GM18526 (cell line): ENCODE results near the gene ADAMTSL2.

Source experiments
- POLR2A ChIP-seq: IDR thresholded peaks from 3 replicates; pipeline ENCODE4 v1.6.1; 2011; ENCODE audit not compliant: insufficient read length; ENCODE audit errors: extremely low read depth

Gene ADAMTSL2

DNA sequence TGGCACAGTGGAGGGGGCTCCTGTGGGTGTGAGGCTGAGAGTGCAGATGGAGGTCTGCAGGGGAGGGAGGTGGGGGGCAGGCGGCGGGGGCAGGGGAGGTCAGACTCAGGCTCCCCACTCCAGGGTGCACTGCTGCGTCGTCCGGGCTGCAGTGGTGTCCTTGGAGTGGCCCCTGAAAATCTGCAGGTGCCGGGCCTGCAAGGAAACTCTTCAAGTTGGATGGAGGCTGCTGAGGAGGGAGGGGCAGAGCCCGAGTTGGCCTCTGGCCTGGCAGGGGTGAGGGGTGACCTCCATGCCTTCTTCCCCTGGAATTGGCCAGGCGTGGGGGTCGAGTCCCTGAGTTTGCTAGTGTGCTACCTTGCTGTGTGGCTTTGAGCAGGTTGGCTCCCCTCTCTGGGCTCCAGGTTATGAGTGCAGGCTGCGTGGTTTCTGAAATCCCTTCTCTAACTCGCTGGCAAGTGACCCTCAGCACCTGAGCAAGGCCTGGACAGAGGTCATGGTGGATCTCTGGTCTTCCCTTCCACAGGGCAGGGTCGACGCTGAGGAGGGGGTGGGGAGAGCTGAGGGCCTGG is 888 bp downstream of the ADAMTSL2 start:
- no peak for TF ChIP-seq POLR2A

DNA sequence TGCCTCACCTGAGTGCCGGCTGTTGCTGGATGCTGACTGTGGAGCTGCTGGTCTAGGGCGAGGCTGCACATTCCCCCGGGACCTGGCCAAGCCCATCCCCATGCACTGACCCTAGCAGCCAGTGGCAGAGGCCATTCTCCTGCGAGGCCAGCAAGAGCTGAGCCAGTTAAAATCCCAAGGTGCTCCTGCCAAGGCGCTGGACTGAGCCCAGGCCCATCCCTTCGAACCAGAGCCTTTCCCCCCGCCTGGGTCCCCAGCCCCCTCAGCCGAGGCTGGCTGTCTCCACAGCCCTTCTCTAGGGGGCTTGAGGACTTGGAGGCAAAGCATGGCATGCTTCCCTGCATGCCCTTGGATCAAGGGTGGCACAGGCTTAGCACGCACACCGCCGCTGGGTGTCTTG is 1.6 kb downstream of the ADAMTSL2 start:
- no peak for TF ChIP-seq POLR2A

DNA sequence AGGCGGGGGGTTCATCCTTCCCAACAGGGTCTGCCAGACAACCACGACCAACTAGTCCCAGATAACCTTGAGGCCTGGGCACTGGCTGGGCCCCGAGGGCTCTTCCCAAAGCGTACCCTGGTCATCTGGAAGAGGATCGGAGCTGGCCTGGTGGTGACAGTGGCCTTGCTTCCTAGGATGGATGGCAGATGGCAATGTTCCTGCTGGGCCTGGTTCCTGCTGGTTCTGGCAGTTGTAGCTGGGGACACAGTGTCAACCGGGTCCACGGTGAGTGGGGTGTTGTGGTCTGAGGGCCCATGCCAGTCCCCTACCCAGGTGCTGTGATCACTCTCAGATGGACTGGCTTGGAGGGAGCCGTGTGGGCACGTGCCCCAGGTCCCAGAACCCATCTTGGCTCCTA is 2.0 kb downstream of the ADAMTSL2 start:
- no peak for TF ChIP-seq POLR2A

DNA sequence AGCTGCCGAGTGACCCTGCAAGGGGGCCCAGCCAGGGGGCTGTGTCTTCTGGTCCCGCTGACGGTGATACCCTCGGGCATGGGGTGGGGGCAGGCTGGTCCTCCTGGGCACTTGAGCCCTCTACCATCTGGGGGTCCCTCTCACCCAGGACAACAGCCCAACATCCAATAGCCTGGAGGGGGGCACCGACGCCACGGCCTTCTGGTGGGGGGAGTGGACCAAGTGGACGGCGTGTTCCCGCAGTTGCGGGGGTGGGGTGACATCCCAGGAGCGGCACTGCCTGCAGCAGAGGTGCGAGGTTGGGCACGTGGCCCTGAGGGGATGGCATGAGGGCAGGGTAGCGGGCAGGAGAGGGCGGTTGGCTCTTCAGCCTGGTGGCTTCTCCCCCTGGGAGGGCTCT is 2.8 kb downstream of the ADAMTSL2 start:
- TF ChIP-seq POLR2A: no peak

DNA sequence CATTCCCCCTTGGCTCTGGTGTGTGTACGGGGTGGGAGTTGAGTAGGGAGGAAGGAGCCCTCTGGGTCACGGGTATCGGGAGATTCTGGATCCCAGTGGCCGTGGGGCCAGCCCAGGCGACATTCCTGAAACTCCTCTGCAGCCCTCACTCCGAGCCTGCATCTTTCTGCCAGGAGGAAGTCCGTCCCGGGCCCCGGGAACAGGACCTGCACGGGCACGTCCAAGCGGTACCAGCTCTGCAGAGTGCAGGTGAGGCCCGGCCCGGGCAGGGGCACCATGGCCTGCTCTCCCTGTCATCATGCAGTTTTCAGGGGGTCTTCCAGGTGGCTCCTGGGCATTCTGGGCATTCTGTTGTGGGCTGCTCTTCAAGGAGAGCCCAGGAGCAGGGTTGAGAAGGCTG is 3.7 kb downstream of the ADAMTSL2 start:
- TF ChIP-seq POLR2A: no peak

DNA sequence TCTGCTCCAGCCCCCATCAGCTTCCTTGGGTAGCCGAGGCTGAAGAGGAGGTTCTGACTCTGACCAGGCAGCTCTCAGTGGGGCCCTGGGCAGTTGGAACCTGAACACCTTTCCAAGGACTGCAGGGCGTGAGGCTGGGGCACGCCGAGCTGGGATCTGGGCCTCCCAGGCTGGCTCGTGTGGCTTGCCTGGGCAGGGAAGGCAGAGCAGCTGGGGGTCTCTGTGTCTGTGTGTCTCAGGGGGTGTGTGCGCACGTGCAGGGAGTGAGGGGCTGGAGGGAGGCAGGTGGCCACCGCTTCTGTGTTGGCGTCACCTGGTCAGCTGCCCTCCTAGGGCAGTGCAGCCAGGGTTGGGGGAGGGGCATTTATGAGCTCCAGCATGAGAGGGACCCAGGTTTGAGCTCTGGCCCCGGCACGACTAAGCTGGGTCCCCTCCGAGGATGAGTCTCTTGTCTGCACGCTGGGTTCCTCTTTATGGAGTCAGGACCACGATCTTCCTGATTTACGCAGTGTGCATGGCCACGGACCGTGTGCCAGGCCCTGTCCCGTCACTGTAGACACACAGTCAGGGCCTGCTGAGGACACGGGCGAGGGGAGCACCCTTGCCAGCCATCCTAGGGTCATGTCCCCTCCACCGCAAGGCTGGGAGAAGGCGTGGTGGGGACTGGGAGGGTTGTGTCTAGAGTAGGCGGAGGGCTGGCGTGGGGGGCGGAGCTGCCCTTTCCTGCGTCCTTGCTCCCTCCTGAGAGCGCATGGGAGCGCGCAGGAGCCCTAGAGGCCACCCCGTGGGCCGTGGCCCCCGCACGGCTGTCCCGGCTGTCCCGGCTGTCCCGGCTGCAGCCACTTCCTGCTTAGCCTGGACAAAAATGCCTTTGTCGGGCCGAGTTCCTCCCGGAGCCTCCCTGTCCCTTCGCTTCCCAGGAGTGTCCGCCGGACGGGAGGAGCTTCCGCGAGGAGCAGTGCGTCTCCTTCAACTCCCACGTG is 4.6 kb downstream of the ADAMTSL2 start:
- no peak for TF ChIP-seq POLR2A

DNA sequence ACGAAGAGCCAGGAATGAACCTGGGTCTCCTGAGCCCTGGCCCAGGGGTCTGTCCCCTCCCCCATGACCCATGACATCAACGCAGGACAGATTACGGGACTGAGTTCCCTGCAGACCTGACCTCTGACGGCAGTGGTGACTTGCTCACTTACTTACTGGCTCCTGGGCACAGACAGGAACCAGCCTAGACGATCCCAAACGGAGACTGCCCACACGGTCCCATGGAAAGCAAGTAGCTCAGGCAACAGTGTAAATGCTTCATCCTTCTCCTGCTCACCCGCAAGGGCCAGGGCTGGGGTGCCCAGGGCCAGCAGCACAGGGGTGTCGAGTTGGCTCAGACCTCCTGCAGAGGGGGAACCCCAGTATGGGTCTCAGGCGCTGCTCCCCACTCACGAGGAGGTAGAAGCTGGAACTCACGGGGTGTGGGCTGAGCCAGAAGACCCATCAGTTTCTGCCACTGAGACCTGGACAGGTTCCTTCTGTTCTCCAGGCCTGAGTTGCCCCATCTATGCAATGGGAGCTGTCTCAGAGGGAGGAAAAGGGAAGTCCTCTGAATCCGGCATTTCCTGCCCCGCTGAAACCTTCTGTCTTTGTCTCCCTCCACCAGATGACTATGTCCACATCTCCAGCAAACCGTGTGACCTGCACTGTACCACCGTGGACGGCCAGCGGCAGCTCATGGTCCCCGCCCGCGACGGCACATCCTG is 5.6 kb downstream of the ADAMTSL2 start:
- no peak for TF ChIP-seq POLR2A

DNA sequence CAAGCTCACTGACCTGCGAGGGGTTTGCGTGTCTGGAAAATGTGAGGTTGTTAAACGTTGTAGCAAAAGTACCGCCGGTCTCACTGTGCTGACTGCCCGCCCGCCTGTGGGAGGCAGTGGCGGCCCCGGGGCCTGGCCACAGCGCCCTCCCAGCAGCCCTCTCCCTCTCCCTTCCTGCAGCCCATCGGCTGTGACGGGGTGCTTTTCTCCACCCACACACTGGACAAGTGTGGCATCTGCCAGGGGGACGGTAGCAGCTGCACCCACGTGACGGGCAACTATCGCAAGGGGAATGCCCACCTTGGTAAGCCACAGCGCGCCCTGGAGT is 6.2 kb downstream of the ADAMTSL2 start:
- TF ChIP-seq POLR2A: no peak

DNA sequence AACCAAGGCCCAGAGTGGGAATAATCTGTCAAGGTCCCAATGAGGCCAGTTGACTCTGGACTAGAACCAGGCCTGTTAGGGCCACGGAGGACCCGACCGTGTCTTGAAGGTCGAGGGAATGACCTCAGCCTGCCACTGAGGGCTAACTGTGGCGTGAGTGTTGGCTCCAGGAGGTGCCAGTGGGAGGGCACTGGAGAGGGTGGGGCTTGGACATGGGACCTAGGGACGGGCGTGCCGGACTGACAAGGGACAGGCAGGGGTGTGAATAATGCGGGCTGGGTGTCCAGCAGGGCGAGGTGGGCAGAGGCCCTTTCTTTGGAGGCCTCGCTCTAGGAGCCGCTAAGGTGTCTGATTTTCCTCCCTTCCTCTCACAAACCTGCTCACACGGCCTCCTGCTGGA is 7.5 kb downstream of the ADAMTSL2 start:
- no peak for TF ChIP-seq POLR2A

DNA sequence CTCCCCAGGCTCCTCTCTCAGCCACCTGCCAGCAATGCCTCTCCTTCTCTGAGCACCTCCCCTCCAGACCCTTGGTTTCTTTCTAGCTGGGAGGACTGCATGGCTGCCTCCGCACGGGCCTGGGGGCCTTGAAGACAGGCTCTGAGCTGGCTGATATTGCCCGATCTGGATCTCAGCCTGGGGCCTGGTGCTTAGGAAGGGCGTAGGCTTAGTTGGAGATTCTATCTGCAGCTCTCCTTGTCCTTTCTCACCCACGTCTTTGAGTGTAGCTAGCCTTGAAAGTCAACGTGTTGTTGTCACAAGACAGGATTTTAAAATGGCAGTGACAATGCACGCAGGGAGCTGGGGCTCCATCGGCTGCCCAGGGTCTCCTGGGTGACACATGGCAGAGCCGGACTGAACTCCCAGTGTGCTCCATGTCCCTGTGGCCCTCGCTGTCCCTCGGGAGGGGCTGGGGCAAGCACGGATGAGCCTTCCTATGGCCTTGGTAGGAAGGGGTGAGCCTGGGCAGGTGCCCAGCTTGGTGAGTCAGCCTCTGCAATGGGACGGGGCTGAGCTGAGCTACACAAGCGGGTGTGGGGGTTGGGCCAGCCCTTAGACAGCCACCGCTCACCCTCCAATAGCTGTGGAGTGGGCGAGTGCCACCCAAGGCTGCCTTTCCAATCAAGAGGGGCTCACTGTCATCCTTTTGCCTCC is 9.4 kb downstream of the ADAMTSL2 start:
- no peak for TF ChIP-seq POLR2A

DNA sequence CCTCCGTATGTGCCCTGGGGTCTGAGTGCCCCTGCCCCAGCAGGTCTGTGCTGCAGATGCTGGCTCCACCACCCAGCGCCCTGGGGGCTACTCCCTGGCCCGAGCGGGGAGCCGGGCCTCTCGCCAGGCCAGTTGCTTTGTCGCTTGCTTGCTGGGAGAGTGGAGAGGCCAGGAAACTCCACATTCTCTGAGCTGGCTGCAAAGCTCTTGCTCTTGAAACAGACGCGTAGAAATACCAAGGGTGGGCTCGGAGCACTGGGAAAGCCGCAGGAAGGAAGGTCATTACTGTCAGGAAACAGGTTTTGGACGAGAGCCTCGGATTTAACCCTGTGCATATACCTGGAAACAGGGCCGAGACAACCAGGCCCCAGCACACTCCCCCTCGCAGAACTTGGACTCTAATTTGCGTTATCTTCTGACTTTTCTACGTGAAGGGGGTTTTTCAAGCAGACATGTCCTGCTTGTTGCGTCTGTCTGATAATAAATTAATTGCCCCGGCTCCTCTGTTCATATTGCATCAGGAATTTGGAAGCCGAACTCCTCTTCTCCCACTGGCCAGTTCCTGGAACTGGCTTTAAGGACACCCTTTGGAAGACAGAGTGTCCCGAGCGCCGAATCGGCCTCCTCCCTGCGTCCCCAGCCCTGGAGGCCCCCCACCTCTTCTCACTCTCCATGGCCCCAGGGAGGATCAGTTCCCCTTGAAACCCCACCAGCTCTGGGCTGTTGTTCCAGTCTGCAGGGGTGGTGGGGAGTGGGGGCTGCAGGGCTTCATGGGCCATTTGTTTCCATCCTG is 11.2 kb downstream of the ADAMTSL2 start:
- no peak for TF ChIP-seq POLR2A

DNA sequence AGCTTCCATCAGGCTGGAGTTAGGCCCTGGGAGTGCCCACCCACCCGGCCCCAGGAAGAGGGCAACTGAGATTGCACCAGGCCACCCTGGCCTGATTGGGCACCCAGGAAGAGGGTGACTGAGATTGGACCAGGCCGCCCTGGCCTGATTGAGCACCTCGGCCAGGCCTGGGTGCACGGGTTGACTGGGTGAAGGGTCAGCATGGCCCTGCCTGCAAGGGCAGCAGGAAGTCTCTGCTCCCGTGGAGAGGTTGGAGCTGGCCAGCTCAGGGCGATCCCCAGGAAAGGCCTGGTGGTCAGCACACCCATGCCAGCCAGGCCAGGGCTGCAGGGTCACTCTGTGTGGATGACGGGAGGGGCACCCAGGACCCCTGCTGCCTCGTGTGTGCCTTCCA is 11.8 kb downstream of the ADAMTSL2 start:
- no peak for TF ChIP-seq POLR2A

DNA sequence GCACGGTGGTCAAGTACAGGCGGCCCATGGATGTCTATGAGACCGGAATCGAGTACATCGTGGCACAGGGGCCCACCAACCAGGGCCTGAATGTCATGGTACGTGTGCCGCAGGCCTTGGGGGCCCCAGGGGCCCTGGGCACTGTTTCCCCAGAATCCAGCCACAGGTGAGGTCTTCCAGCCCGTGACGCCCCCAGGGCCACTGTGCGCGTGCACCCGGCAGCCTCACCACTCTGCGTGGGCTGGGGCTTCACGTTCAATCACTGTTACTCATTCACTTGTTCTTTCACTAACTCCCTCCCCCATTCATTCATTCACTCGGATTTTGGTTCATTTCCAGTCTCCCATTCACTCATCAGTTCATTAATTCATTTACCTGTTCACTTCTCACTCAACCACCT is 12.6 kb downstream of the ADAMTSL2 start:
- no peak for TF ChIP-seq POLR2A

DNA sequence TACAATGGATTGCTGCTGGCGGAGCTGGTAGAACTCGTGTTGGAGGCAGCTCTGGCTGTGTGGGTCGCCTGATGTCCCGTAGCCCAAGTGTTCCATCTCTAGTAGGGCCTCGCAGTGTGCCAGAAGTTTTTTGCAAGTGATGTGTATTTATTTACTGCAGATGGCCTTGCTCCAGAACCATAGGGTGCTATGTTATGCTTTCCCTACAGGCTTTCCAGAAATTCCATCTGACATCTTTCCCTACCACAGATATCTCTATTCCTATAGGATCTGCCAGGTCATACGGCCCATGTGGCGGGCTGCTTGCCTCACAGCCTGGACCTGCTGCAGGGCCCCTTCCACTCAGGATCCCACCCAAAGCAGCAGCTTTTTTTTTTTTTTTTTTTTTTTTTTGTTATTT is 16.9 kb downstream of the ADAMTSL2 start:
- TF ChIP-seq POLR2A: no peak

DNA sequence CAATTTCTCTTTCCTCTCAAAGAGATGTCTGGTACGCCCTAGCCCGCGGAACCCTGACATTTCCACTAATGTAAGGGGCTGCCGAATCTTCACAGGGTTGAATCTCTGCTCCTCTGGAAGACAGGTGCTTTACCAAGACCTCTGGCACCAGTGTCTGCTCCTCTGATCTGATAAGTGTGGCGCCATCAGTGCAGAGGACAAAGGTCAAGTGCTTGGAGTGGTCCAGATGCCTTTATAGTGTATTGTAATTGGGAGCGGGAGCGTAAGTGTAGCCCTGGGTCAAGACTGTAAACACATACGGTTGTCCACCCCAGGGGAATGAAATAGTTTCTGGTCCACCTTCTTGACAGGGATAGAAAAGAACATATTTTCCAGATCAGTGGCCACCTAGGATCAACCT is 17.7 kb downstream of the ADAMTSL2 start:
- TF ChIP-seq POLR2A: no peak
